ENCODE measurements around the gene SCAMP2. TPM values are rescaled to one million over a fixed set of nuclear protein-coding genes. Genes with fewer than 3 reads are reported as not detected.
A peak's percentile ranks its signal among the peaks of the same experiment; 100 is the strongest.
"Not testable (repeated sequence)": the region's sequence is repeated elsewhere in the genome, so short reads cannot be mapped to it uniquely, and the experiment has no call there.

Gene SCAMP2
- total and polyA plus RNA-seq, 5 donors from 2014 or later = 107 to 194 (median 152) TPM

GRCh38 chr15:74896316-74896715, 23.2 kb upstream of the SCAMP2 start:
- Histone ChIP-seq H3K4me1 (ENCODE audit: control insufficient read depth, insufficient read depth, low read length, poor library complexity, severe bottlenecking) (peaks cover 35% of the 10 kb centered on the region), H3K36me3 (ENCODE audit: control insufficient read depth, insufficient read depth, low read length) (peaks cover 39% of the 10 kb centered on the region), H3K27me3 (ENCODE audit: control insufficient read depth, insufficient read depth, low read length) (no peaks in the 10 kb centered on the region), H3K9me3 (ENCODE audit: control insufficient read depth in 2 of 2, low read length in 2 of 2) (no peaks in the 10 kb centered on the region), H3K27ac (ENCODE audit: insufficient read depth, low read length, poor library complexity, severe bottlenecking) (peak overlapping the region; percentile 52), H3K4me3 (ENCODE audit: low read depth, low read length) (no peak overlapping the region)
- peaks cover 8 to 64% (median 20%) of the 10 kb centered on the region in 4 donors for H3K4me1 Mint-ChIP-seq
- peaks cover 29% of the 10 kb centered on the region for H3K36me3 Mint-ChIP-seq
- ATAC-seq (ENCODE audit: low read depth in 2 of 2) (no peak), DNase-seq (no peak)
- no peaks in the 10 kb centered on the region for H3K9me3 Mint-ChIP-seq
- peak overlapping the region in 1 of 3 donors; percentile 82 for H3K27ac Mint-ChIP-seq
- H3K4me3 Mint-ChIP-seq = no peak overlapping the region
- no peaks in the 10 kb centered on the region for H3K27me3 Mint-ChIP-seq

GRCh38 chr15:74895830-74896229, 22.7 kb upstream of the SCAMP2 start:
- Mint-ChIP-seq H3K27me3 (no peaks in the 10 kb centered on the region), H3K36me3 (peaks cover 28% of the 10 kb centered on the region), H3K4me1 (peaks cover 8 to 64% (median 23%) of the 10 kb centered on the region in 4 donors), H3K27ac (peak overlapping the region; percentile 46 to 75 (median 63)), H3K9me3 (no peaks in the 10 kb centered on the region), H3K4me3 (peak overlapping the region in 1 of 4 donors; percentile 54)
- H3K4me3 ChIP-seq (ENCODE audit: low read depth, low read length) = no peak overlapping the region
- no peaks in the 10 kb centered on the region for H3K9me3 ChIP-seq (ENCODE audit: control insufficient read depth in 2 of 2, low read length in 2 of 2)
- no peaks in the 10 kb centered on the region for H3K27me3 ChIP-seq (ENCODE audit: control insufficient read depth, insufficient read depth, low read length)
- H3K27ac ChIP-seq (ENCODE audit: insufficient read depth, low read length, poor library complexity, severe bottlenecking) = peak overlapping the region; percentile 52
- peaks cover 35% of the 10 kb centered on the region for H3K4me1 ChIP-seq (ENCODE audit: control insufficient read depth, insufficient read depth, low read length, poor library complexity, severe bottlenecking)
- no peak for DNase-seq
- no peak for ATAC-seq (ENCODE audit: low read depth in 2 of 2)
- peaks cover 39% of the 10 kb centered on the region for H3K36me3 ChIP-seq (ENCODE audit: control insufficient read depth, insufficient read depth, low read length)

- H3K9me3 Mint-ChIP-seq; H3K27me3 ChIP-seq (ENCODE audit: control insufficient read depth, insufficient read depth, low read length); ATAC-seq (ENCODE audit: low read depth in 2 of 2); H3K27me3 Mint-ChIP-seq; H3K4me3 ChIP-seq (ENCODE audit: low read depth, low read length); DNase-seq; H3K9me3 ChIP-seq (ENCODE audit: control insufficient read depth in 2 of 2, low read length in 2 of 2): not testable (repeated sequence)
- Mint-ChIP-seq H3K27ac (peak overlapping the region in 1 of 3 donors; percentile 92), H3K4me1 (peaks cover 18 to 71% (median 32%) of the 10 kb centered on the region in 4 donors), H3K36me3 (peaks cover 25% of the 10 kb centered on the region), H3K4me3 (peak overlapping the region in 2 of 4 donors; percentile 16 to 84)
- Histone ChIP-seq H3K36me3 (ENCODE audit: control insufficient read depth, insufficient read depth, low read length) (peaks cover 28% of the 10 kb centered on the region), H3K27ac (ENCODE audit: insufficient read depth, low read length, poor library complexity, severe bottlenecking) (peak overlapping the region; percentile 65), H3K4me1 (ENCODE audit: control insufficient read depth, insufficient read depth, low read length, poor library complexity, severe bottlenecking) (peaks cover 48% of the 10 kb centered on the region)
Observed at GRCh38 chr15:74894383-74894782, 21.2 kb upstream of the SCAMP2 start.

DNA sequence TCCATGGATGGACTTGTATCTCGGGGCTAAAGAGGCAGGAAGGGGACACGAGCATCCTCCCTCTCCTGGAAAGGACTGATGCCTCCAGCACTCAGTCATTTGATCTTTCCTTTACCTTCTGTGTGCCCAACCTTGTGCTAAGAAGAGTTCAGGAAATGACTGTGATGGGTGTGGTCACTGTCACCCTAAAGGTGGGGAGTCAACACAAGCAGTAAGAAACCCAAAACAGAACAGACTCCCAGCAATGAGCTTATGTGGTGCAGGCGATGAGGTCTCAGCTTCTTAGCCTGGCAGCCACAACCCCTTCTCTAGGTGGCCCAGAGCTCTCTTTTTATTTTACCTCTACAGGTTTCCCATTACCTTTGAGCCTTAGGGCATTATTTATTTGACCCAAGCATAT, 20.5 kb upstream of the SCAMP2 start:
- H3K27ac Mint-ChIP-seq = peak overlapping the region; percentile 92 to 100 (median 100)
- peaks cover 4% of the 10 kb centered on the region for H3K27me3 Mint-ChIP-seq
- Histone ChIP-seq H3K27me3 (ENCODE audit: control insufficient read depth, insufficient read depth, low read length) (no peaks in the 10 kb centered on the region), H3K27ac (ENCODE audit: insufficient read depth, low read length, poor library complexity, severe bottlenecking) (peak overlapping the region; percentile 65), H3K36me3 (ENCODE audit: control insufficient read depth, insufficient read depth, low read length) (peaks cover 22% of the 10 kb centered on the region), H3K9me3 (ENCODE audit: control insufficient read depth in 2 of 2, low read length in 2 of 2) (no peaks in the 10 kb centered on the region), H3K4me3 (ENCODE audit: low read depth, low read length) (peak overlapping the region; percentile 58), H3K4me1 (ENCODE audit: control insufficient read depth, insufficient read depth, low read length, poor library complexity, severe bottlenecking) (peaks cover 54% of the 10 kb centered on the region)
- H3K9me3 Mint-ChIP-seq = no peaks in the 10 kb centered on the region
- ATAC-seq (ENCODE audit: low read depth in 2 of 2) (peak; percentile 78), DNase-seq (peak; percentile 15 to 95 (median 76))
- peaks cover 25% of the 10 kb centered on the region for H3K36me3 Mint-ChIP-seq
- peak overlapping the region; percentile 84 to 93 (median 88) for H3K4me3 Mint-ChIP-seq
- H3K4me1 Mint-ChIP-seq = peaks cover 19 to 74% (median 36%) of the 10 kb centered on the region in 4 donors

GRCh38 chr15:74892931-74893330, 19.8 kb upstream of the SCAMP2 start:
- peaks cover 4% of the 10 kb centered on the region for H3K27me3 Mint-ChIP-seq
- Histone ChIP-seq H3K27ac (ENCODE audit: insufficient read depth, low read length, poor library complexity, severe bottlenecking) (peak overlapping the region; percentile 65), H3K36me3 (ENCODE audit: control insufficient read depth, insufficient read depth, low read length) (peaks cover 19% of the 10 kb centered on the region), H3K4me3 (ENCODE audit: low read depth, low read length) (peak overlapping the region; percentile 58), H3K4me1 (ENCODE audit: control insufficient read depth, insufficient read depth, low read length, poor library complexity, severe bottlenecking) (peaks cover 55% of the 10 kb centered on the region), H3K9me3 (ENCODE audit: control insufficient read depth in 2 of 2, low read length in 2 of 2) (no peaks in the 10 kb centered on the region), H3K27me3 (ENCODE audit: control insufficient read depth, insufficient read depth, low read length) (no peaks in the 10 kb centered on the region)
- H3K27ac Mint-ChIP-seq = peak overlapping the region; percentile 92 to 100 (median 100)
- H3K4me3 Mint-ChIP-seq = peak overlapping the region; percentile 84 to 93 (median 88)
- ATAC-seq (ENCODE audit: low read depth in 2 of 2) (no peak), DNase-seq (no peak)
- H3K4me1 Mint-ChIP-seq = peaks cover 19 to 75% (median 36%) of the 10 kb centered on the region in 4 donors
- H3K9me3 Mint-ChIP-seq = no peaks in the 10 kb centered on the region
- H3K36me3 Mint-ChIP-seq = peaks cover 25% of the 10 kb centered on the region

DNA sequence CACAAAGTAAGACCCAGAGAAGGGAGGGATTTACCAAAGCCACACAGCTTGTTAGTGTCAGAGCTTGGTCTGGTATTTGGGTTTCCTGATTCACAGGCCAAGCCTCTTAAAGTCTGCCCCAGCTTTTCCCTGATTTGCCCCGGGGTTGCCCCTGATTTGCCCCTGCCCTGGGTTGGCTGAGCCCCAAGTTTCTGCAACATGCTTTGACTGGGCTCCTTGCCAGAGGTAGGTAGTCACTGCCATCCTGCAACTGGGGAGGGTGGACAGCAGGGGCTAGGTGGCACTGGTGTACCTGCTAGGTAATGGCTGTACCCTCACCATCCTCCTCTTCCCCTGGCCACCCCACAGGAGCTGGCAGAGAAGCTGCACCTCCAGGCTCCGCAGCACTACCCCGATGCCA, 19.1 kb upstream of the SCAMP2 start:
- peak overlapping the region; percentile 74 to 90 (median 84) for H3K4me3 Mint-ChIP-seq
- Histone ChIP-seq H3K27me3 (ENCODE audit: control insufficient read depth, insufficient read depth, low read length) (no peaks in the 10 kb centered on the region), H3K27ac (ENCODE audit: insufficient read depth, low read length, poor library complexity, severe bottlenecking) (no peak overlapping the region), H3K9me3 (ENCODE audit: control insufficient read depth in 2 of 2, low read length in 2 of 2) (no peaks in the 10 kb centered on the region), H3K4me1 (ENCODE audit: control insufficient read depth, insufficient read depth, low read length, poor library complexity, severe bottlenecking) (peaks cover 55% of the 10 kb centered on the region), H3K36me3 (ENCODE audit: control insufficient read depth, insufficient read depth, low read length) (peaks cover 13% of the 10 kb centered on the region), H3K4me3 (ENCODE audit: low read depth, low read length) (no peak overlapping the region)
- ATAC-seq (ENCODE audit: low read depth in 2 of 2) (no peak), DNase-seq (no peak)
- H3K36me3 Mint-ChIP-seq = peaks cover 25% of the 10 kb centered on the region
- H3K27me3 Mint-ChIP-seq = peaks cover 4% of the 10 kb centered on the region
- H3K4me1 Mint-ChIP-seq = peaks cover 19 to 70% (median 36%) of the 10 kb centered on the region in 4 donors
- no peaks in the 10 kb centered on the region for H3K9me3 Mint-ChIP-seq
- H3K27ac Mint-ChIP-seq = peak overlapping the region; percentile 92 to 100 (median 100)

DNA sequence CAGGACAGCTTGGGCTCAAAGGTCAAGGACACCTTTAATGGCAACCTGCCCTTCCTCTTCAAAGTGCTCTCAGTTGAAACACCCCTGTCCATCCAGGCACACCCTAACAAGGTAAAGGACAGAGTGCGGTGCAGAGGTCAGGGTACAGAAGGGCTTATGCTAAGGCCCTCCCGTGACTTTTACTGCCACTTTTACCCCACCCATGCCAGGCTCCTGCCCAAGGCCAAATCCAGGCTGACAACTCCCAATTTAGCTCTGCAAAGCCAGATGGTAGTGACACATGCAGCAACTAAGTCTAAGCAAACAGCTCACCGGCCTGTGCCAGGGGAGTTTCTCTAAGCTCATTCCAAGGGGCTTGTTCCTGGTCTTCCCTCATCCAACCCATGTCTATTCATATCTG, 18.3 kb upstream of the SCAMP2 start:
- DNase-seq (no peak), ATAC-seq (ENCODE audit: low read depth in 2 of 2) (no peak)
- H3K27me3 ChIP-seq (ENCODE audit: control insufficient read depth, insufficient read depth, low read length) = no peaks in the 10 kb centered on the region
- Mint-ChIP-seq H3K9me3 (no peaks in the 10 kb centered on the region), H3K36me3 (peaks cover 21% of the 10 kb centered on the region), H3K27me3 (peaks cover 4% of the 10 kb centered on the region), H3K4me3 (peak overlapping the region; percentile 74 to 91 (median 87)), H3K4me1 (peaks cover 19 to 65% (median 36%) of the 10 kb centered on the region in 4 donors), H3K27ac (peak overlapping the region; percentile 20 to 92 (median 20))
- peaks cover 55% of the 10 kb centered on the region for H3K4me1 ChIP-seq (ENCODE audit: control insufficient read depth, insufficient read depth, low read length, poor library complexity, severe bottlenecking)
- H3K4me3 ChIP-seq (ENCODE audit: low read depth, low read length) = no peak overlapping the region
- H3K27ac ChIP-seq (ENCODE audit: insufficient read depth, low read length, poor library complexity, severe bottlenecking) = no peak overlapping the region
- peaks cover 6% of the 10 kb centered on the region for H3K36me3 ChIP-seq (ENCODE audit: control insufficient read depth, insufficient read depth, low read length)
- no peaks in the 10 kb centered on the region for H3K9me3 ChIP-seq (ENCODE audit: control insufficient read depth in 2 of 2, low read length in 2 of 2)

GRCh38 chr15:74890665-74890960, 17.4 kb upstream of the SCAMP2 start:
- H3K27ac Mint-ChIP-seq = peak overlapping the region; percentile 92 to 97 (median 94)
- peak overlapping the region; percentile 78 for H3K4me3 ChIP-seq (ENCODE audit: low read depth, low read length)
- peaks cover 21% of the 10 kb centered on the region for H3K36me3 Mint-ChIP-seq
- peaks cover 19 to 64% (median 35%) of the 10 kb centered on the region in 4 donors for H3K4me1 Mint-ChIP-seq
- DNase-seq (no peak), ATAC-seq (ENCODE audit: low read depth in 2 of 2) (no peak)
- H3K9me3 Mint-ChIP-seq = no peaks in the 10 kb centered on the region
- H3K9me3 ChIP-seq (ENCODE audit: control insufficient read depth in 2 of 2, low read length in 2 of 2) = no peaks in the 10 kb centered on the region
- H3K27ac ChIP-seq (ENCODE audit: insufficient read depth, low read length, poor library complexity, severe bottlenecking) = peak overlapping the region; percentile 81
- H3K27me3 ChIP-seq (ENCODE audit: control insufficient read depth, insufficient read depth, low read length) = no peaks in the 10 kb centered on the region
- H3K4me3 Mint-ChIP-seq = peak overlapping the region; percentile 84 to 94 (median 90)
- H3K4me1 ChIP-seq (ENCODE audit: control insufficient read depth, insufficient read depth, low read length, poor library complexity, severe bottlenecking) = peaks cover 55% of the 10 kb centered on the region
- peaks cover 3% of the 10 kb centered on the region for H3K36me3 ChIP-seq (ENCODE audit: control insufficient read depth, insufficient read depth, low read length)
- peaks cover 4% of the 10 kb centered on the region for H3K27me3 Mint-ChIP-seq
